ENCODE results near the gene PNPLA3. TPM values are rescaled to one million over a fixed set of nuclear protein-coding genes. Genes with fewer than 3 reads are reported as not detected.
A peak's percentile ranks its signal among the peaks of the same experiment; 100 is the strongest.

PNPLA3 gene
- total and polyA plus RNA-seq, 5 experiments from 2014 or later = 0.60 to 0.63 TPM; not detected in 3

DNA sequence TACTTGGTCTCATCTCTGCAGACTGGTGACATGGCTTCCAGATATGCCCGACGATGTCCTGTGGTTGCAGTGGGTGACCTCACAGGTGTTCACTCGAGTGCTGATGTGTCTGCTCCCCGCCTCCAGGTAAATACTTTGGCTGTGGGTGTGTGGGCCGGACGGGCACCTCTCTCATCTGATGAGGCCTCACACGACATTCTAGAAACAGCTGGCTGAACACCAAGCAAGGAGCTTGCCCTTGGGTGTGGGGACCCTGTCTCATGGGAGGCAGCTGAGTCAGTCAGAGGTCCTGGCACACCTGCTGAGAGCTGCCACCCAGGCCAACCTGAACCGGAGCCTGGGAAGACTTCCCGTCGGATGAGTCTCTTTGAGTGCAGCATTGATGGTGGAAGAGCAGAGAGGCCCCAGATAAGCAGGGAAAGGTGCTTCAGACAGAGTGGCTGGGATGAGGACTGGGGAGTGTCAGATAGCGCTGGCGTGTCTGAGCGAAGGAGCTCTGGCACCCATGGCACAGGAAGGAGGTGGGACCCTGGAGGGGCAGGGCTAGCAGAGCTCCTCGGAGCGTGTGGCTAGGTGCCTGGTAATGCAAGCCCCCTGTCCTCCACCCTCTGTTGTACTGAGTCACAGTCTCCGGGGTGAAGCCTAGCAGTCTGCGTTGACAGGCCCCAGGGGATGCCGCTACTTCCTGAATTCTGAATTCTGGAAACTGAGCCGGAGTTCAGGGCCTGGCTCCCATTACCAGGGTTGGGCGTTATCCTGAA lies 21.2 kb downstream of the PNPLA3 start:
- Mint-ChIP-seq H3K9me3 (peaks cover 0 to 7% (median 0%) of the 10 kb centered on the region in 9 donors), H3K36me3 (no peaks in the 10 kb centered on the region), H3K27me3 (peaks cover 0 to 32% (median 21%) of the 10 kb centered on the region in 5 donors), H3K4me1 (peaks cover 0 to 6% (median under 1%) of the 10 kb centered on the region in 4 donors), H3K4me3 (no peak overlapping the region), H3K27ac (peak overlapping the region in 1 of 10 donors; percentile 57)
- POLR2A ChIA-PET = interaction anchor here (1.2 to 1.3 kb wide), 2 partner anchors 10 to 132 kb away, joined by 3 to 8 read pairs; partner anchors contain the start of genes EFCAB6 and SAMM50
- no peak for DNase-seq
- no peak for ATAC-seq

DNA sequence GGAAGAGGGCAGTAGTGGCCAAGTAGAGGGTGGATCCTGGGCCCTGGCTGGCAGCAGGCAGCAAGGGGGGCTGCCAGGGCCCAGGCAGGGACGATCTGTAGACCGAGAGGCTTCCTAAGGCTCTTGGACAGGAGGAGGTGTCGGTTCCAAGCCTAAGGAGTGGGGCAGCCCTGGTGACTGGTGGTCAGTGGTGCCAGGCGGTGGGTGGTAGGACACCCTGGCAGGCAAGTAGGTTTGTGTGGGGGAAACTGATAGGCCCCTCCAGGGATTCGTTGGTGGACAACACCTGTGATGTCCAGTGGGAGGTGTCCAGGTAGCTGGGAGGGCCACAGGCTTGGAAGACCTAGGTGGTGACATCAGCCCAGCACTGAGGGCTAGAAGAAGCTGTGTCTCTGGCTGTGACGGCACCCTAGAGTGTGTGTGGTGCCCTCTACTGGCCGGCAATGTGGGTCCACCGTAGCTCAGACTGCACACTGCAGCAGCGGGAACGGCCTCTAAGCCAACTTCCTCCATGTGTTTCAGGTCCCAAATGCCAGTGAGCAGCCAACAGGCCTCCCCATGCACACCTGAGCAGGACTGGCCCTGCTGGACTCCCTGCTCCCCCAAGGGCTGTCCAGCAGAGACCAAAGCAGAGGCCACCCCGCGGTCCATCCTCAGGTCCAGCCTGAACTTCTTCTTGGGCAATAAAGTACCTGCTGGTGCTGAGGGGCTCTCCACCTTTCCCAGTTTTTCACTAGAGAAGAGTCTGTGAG lies 22.2 kb downstream of the PNPLA3 start:
- no peak overlapping the region for H3K4me3 Mint-ChIP-seq
- POLR2A ChIA-PET = interaction anchor here (1.1 to 1.3 kb wide), 3 partner anchors 9 to 173 kb away, joined by 3 to 8 read pairs (median 3); partner anchors contain the start of genes EFCAB6 and SAMM50
- peaks cover 0 to 7% (median 0%) of the 10 kb centered on the region in 9 donors for H3K9me3 Mint-ChIP-seq
- H3K27ac Mint-ChIP-seq = peak overlapping the region in 1 of 10 donors; percentile 57
- ATAC-seq = peak; percentile 98 to 99
- peaks cover 0 to 6% (median under 1%) of the 10 kb centered on the region in 4 donors for H3K4me1 Mint-ChIP-seq
- DNase-seq = peak; percentile 30 to 75 (median 52)
- peaks cover 0 to 32% (median 21%) of the 10 kb centered on the region in 5 donors for H3K27me3 Mint-ChIP-seq
- no peaks in the 10 kb centered on the region for H3K36me3 Mint-ChIP-seq

DNA sequence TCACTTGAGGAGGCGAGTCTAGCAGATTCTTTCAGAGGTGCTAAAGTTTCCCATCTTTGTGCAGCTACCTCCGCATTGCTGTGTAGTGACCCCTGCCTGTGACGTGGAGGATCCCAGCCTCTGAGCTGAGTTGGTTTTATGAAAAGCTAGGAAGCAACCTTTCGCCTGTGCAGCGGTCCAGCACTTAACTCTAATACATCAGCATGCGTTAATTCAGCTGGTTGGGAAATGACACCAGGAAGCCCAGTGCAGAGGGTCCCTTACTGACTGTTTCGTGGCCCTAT lies 22.7 kb downstream of the PNPLA3 start:
- Mint-ChIP-seq H3K27me3 (peaks cover 0 to 32% (median 21%) of the 10 kb centered on the region in 5 donors), H3K27ac (no peak overlapping the region), H3K4me3 (no peak overlapping the region), H3K36me3 (no peaks in the 10 kb centered on the region), H3K4me1 (peaks cover 0 to 6% (median under 1%) of the 10 kb centered on the region in 4 donors), H3K9me3 (peaks cover 0 to 7% (median 0%) of the 10 kb centered on the region in 9 donors)
- no peak for DNase-seq
- POLR2A ChIA-PET = interaction anchor here (1.1 to 1.3 kb wide), 3 partner anchors 8 to 173 kb away, joined by 3 to 8 read pairs (median 3); partner anchors contain the start of genes EFCAB6 and SAMM50
- ATAC-seq = peak in 1 of 2 donors; percentile 31

DNA sequence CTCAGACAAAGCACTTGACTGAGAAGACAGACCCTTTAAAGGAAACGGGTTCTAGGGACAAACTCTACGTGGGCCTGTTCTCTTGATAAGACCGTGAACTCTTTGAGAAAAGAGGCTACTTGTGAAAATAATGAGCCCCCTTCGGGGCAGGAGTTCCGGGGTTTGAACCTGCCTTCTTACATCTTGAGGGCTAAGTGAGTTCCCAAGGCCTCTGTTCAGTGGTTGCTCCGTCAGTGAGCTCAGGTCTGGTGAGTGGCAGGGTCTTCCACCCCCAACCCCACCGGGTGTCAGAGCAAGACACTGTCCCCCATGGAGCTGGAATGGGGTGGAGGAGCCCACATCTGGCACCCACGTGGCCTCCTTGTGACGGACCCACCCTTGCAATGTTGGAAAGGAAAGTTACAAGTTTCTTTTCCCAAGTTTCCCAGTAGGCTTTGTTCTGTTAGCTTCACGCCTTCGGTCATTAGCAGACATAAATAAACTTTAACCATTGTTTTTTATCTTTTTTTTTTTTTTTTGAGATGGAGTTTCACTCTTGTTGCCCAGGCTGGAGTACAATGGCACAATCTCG lies 25.3 kb downstream of the PNPLA3 start:
- peaks cover 1 to 7% (median 4%) of the 10 kb centered on the region in 4 donors for H3K4me1 Mint-ChIP-seq
- DNase-seq (no peak), ATAC-seq (no peak)
- POLR2A ChIA-PET = no interaction called here
- H3K27ac Mint-ChIP-seq = no peak overlapping the region
- H3K4me3 Mint-ChIP-seq = no peak overlapping the region
- H3K27me3 Mint-ChIP-seq = peaks cover 0 to 29% (median 18%) of the 10 kb centered on the region in 5 donors
- H3K36me3 Mint-ChIP-seq = no peaks in the 10 kb centered on the region
- no peaks in the 10 kb centered on the region for H3K9me3 Mint-ChIP-seq

DNA sequence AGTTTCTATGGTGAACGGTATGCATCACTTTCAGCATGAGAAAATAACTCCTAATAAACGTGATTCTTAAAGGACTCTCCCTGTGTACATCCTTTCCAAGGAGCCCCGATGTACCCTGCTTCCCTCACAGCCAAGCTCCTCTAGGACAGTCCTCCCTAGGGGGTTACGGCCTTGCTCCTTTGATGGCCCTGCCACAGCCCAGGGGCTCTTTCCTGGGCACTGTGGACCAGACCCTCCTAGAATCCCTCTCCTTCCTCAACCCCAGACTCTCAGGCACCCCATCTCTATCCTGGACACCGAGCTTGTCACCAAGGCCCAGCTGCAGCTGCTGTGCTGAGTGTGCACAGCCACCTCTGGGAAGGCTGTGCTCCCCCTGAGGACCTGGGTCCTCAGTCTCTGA lies 27.8 kb downstream of the PNPLA3 start:
- Mint-ChIP-seq H3K4me3 (no peak overlapping the region), H3K27ac (no peak overlapping the region)
- POLR2A ChIA-PET = interaction anchor here (0.7 kb wide), 1 partner anchor 47 kb away, joined by 3 read pairs; no protein-coding TSS in a partner anchor

DNA sequence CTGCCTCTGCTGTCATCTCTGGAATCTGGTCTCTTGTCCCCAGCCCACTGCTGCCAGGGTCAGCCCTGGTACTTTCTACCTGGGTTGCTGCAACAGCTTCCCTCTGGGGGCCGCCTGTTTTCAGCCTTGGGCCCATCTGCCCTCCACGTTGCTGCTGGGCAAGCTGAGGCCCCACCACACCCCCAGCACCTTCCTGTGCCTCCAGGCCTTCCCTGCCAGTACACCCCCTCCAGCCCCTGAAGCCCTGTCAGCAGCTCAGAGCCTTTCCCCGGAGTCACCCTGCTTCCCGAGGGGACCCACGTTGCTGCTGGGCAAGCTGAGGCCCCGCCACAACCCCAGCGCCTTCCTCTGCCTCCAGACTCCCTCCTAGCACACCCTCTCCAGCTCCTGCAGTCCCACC lies 28.4 kb downstream of the PNPLA3 start:
- ATAC-seq = no peak
- Mint-ChIP-seq H3K9me3 (no peaks in the 10 kb centered on the region), H3K27ac (no peak overlapping the region), H3K4me3 (no peak overlapping the region), H3K4me1 (peaks cover 18 to 31% (median 27%) of the 10 kb centered on the region in 4 donors), H3K36me3 (no peaks in the 10 kb centered on the region), H3K27me3 (peaks cover 0 to 10% (median 3%) of the 10 kb centered on the region in 5 donors)
- POLR2A ChIA-PET = interaction anchor here (0.5 kb wide), 1 partner anchor 13 kb away, joined by 4 read pairs; no protein-coding TSS in a partner anchor
- no peak for DNase-seq

More for the DNA sequence above, 27.8 kb downstream of the PNPLA3 start:
- peaks cover 0 to 10% (median 3%) of the 10 kb centered on the region in 5 donors for H3K27me3 Mint-ChIP-seq
- ATAC-seq = no peak
- DNase-seq = no peak
- no peaks in the 10 kb centered on the region for H3K36me3 Mint-ChIP-seq
- H3K9me3 Mint-ChIP-seq = no peaks in the 10 kb centered on the region
- H3K4me1 Mint-ChIP-seq = peaks cover 16 to 25% (median 21%) of the 10 kb centered on the region in 4 donors

DNA sequence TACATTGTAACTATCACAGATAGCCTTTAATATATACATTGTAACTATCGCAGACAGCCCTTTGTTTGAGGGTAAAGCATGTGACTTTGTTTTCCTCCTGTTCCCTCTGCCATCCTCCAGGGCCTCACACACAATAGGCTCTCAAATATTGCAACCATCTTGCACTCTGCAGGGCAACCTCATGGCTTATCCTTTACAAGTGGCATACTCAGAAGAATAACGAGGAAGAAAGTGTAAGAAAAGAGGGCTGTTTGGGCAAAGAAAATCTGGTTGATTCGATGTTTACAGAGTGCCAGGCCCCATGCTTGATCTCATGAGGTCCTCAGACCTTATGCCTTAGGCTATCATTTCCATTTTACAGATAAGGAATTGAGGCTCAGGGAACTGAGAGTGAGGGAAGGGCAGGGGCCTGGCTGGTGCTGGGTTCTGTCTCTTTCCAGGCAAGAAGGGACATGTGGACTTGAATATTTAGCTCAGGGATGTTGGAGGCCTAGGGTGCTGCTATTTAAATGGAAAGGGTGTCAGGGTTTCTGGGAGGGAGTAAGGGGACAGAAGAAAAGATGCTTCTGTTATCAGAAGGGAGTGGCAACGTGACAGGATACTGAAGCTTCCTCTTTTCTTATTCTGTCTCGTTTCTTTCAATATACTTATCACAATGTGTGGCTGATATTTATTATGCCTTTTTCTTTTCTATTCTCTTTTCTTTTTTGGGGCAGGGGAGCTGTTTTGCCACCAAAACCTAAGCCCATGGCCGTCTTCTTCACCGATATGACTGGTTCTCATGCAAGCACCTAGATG lies 30.6 kb downstream of the PNPLA3 start:
- H3K36me3 Mint-ChIP-seq = peaks cover 0 to 5% (median 4%) of the 10 kb centered on the region in 3 donors
- peaks cover 22 to 45% (median 43%) of the 10 kb centered on the region in 4 donors for H3K4me1 Mint-ChIP-seq
- ATAC-seq (no peak), DNase-seq (peak in 1 of 10 donors; percentile 3)
- peaks cover 0 to 10% (median 3%) of the 10 kb centered on the region in 5 donors for H3K27me3 Mint-ChIP-seq
- H3K27ac Mint-ChIP-seq = peak overlapping the region; percentile 86 to 98 (median 96)
- peak overlapping the region; percentile 89 to 100 (median 98) for H3K4me3 Mint-ChIP-seq
- no peaks in the 10 kb centered on the region for H3K9me3 Mint-ChIP-seq
- POLR2A ChIA-PET = interaction anchor here (0.6 to 1.5 kb wide), 7 partner anchors 8 to 246 kb away, joined by 3 to 8 read pairs (median 3); partner anchors contain the start of gene PNPLA3

DNA sequence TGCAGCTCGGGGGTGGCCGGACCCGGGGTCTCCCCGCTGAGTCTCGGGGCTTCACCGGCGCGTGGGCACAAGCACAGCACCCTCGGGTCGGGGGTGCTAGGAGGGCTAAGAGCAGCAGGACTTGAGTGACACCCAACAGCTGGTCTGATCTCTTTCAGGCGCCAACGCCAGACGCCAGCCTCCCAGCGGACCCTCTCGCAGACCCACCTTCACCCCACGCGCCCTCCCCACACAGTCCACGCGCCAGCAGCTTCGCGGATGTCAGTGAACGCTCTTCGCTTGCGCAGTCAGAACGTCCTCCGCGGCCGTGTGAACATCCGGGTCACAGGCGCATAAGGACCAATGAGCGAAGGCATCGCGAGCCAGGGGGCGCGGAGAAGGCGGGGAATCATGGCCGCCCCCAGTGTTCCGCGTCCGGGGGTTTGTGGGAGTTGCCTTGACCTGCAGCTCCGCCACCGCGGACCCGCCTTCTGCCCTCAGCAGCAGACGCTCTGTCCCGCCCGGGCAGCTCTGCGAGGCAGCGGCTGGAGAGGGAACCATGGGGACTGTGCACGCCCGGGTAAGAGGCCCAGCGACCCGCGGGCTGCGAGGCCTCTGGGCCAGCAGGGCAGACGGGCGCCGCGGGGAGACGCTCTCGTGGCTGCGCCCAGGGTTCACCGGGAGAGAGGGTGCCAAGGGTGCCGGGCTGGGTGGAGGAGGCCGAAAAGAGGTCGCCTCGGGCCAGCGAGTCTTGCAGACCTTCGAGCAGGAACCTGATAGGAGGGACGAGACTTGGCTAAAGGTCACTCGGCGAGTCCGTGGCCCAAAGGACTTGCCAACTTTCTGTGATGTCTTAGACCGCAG lies 31.7 kb downstream of the PNPLA3 start, which contains the start of gene SAMM50:
Gene SAMM50 (plus strand): TSS at position 403 of the 843 bp plus-strand sequence. CDS start 136 bp downstream, at position 539.
- POLR2A ChIA-PET = interaction anchor here (0.6 to 1.5 kb wide), 7 partner anchors 9 to 247 kb away, joined by 3 to 8 read pairs (median 3); partner anchors contain the start of gene PNPLA3
- H3K27ac Mint-ChIP-seq = peak within 1 kb of the TSS; percentile 87 to 98 (median 96)
- H3K36me3 Mint-ChIP-seq = peaks cover 0 to 11% (median 4%) of the 10 kb centered on the region in 3 donors
- peak; percentile 83 to 94 (median 90) for DNase-seq
- H3K27me3 Mint-ChIP-seq = peaks cover 0 to 10% (median 3%) of the 10 kb centered on the region in 5 donors
- H3K9me3 Mint-ChIP-seq = no peaks in the 10 kb centered on the region
- H3K4me3 Mint-ChIP-seq = peak within 1 kb of the TSS; percentile 89 to 100 (median 98)
- peaks cover 22 to 49% (median 48%) of the 10 kb centered on the region in 4 donors for H3K4me1 Mint-ChIP-seq
- ATAC-seq = peak; percentile 95 to 96

DNA sequence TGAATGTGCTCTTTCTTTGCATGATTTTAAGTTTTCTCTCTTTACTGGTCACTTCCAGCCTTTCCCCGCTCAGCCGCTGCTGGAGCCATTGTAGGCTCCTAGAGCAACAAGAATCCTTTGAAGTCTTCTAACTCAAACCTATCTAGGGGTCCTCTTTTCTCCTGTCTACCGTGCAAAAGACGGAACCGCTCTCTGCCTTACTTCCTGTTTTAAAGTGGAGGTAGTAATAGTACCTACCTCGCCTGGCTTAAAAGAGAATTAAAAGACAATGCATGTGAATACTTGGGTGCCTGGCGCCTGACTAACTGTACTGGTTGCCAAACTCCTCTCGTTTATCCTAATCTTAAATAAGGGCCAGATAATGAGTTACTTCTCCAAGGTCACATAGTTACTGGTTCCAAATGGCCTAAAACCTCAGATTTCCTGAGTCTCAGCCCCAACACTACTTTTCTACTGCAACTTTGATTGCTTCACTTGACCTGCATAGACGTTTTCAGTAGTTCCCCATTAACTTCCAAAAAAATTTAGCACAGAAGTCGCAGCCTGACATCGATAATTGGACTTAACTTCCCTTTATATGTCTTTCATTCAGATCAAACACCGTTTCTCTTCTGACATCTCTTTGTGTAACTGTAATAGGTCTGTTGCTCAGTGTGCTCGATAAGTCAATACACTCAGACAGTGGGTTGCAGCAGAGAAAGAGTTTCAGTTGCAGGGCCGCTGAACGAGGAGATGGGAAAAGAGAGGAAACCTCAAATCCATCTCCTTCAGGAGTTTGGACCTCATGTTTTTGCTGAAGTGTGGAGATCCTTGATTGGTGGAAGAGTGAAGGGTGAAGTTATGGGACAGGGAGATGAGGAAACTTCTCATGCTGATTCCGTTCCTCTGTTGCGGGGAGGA lies 32.5 kb downstream of the PNPLA3 start:
- POLR2A ChIA-PET = no interaction called here
- H3K4me1 Mint-ChIP-seq = peaks cover 25 to 56% (median 54%) of the 10 kb centered on the region in 4 donors
- peaks cover 0 to 10% (median 3%) of the 10 kb centered on the region in 5 donors for H3K27me3 Mint-ChIP-seq
- H3K27ac Mint-ChIP-seq = peak overlapping the region; percentile 87 to 98 (median 96)
- H3K36me3 Mint-ChIP-seq = peaks cover 0 to 11% (median 4%) of the 10 kb centered on the region in 3 donors
- peak overlapping the region; percentile 89 to 100 (median 98) for H3K4me3 Mint-ChIP-seq
- no peaks in the 10 kb centered on the region for H3K9me3 Mint-ChIP-seq
- peak; percentile 24 to 29 for ATAC-seq
- peak in 2 of 10 donors; percentile 4 to 31 for DNase-seq
